BJ (cell line): ENCODE measurements around the gene BNIPL. TPM values are rescaled to one million over a fixed set of nuclear protein-coding genes. Genes with fewer than 3 reads are reported as not detected.

Source experiments
- CTCF ChIA-PET: fragments of 350-600 bp; formaldehyde crosslinking; extraction: SDS; loops from one replicate; lab custom pipeline; 2021; ENCODE audit warnings: antibody characterized with exemption, inconsistent platforms; lab: Yijun Ruan, JAX
- POLR2A ChIA-PET: fragments of 300-600 bp; sonication (Branson Sonifier 250); formaldehyde crosslinking; extraction: SDS; loops from one replicate; lab custom pipeline; 2021; ENCODE audit warnings: antibody characterized with exemption; lab: Charles Lee
- DNase-seq: peaks from one replicate; pipeline ENCODE4 v3.0.0-alpha.2; 2011; ENCODE audit warnings: low read depth
- H3K27me3 ChIP-seq: 2 replicates; pipeline ENCODE4 v1.6.0; 2011; ENCODE audit warnings: low read length; ENCODE audit not compliant: control insufficient read depth, insufficient read depth
- H3K36me3 ChIP-seq: 2 replicates; pipeline ENCODE4 v1.5.1; 2011; ENCODE audit warnings: low read length; ENCODE audit not compliant: control insufficient read depth, insufficient read depth
- H3K4me3 ChIP-seq: 2 replicates; pipeline ENCODE4 v1.5.1; 2011; ENCODE audit warnings: low read depth, mild to moderate bottlenecking, control low read depth, low read length
- polyA plus RNA-seq: library from polyadenylated mRNA; depleted of rRNA; stranded (reverse); fragments of >200 nt; gene quantifications from 2 replicates; pipeline ENCODE4 v1.2.3, GENCODE V29; 2011
- TF ChIP-seq, protein P1 (sequence below): IDR thresholded peaks from 2 replicates; pipeline ENCODE4 v1.5.1; 2011; ENCODE audit warnings: low read depth, mild to moderate bottlenecking, control low read depth, inconsistent platforms, low read length, moderate library complexity; ENCODE audit not compliant: insufficient read depth

BNIPL gene
- polyA plus RNA-seq, 1 experiment, result 0.31 TPM

DNA sequence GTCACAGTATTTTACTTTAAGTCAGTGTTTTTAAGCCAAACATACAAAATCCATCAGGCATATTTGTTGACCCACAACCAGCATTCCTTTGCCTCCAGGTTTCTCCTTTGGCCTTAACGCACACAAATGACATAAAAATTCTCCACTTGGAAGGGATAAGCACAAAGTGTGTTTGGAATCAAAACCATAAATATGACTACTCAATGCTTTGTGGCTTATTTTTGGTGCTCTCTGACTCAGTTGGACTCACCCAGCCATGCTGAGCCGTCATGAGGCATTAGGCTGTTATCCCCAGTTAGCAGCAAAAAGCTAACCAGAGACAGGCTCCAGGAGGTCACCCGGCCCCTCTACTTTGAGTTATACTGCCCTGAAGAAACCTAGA, 27.2 kb upstream of the BNIPL start:
- H3K4me3 ChIP-seq, result peak overlapping the region; percentile 67
- no peaks in the 10 kb centered on the region for H3K27me3 ChIP-seq
- TF ChIP-seq, protein P1, sequence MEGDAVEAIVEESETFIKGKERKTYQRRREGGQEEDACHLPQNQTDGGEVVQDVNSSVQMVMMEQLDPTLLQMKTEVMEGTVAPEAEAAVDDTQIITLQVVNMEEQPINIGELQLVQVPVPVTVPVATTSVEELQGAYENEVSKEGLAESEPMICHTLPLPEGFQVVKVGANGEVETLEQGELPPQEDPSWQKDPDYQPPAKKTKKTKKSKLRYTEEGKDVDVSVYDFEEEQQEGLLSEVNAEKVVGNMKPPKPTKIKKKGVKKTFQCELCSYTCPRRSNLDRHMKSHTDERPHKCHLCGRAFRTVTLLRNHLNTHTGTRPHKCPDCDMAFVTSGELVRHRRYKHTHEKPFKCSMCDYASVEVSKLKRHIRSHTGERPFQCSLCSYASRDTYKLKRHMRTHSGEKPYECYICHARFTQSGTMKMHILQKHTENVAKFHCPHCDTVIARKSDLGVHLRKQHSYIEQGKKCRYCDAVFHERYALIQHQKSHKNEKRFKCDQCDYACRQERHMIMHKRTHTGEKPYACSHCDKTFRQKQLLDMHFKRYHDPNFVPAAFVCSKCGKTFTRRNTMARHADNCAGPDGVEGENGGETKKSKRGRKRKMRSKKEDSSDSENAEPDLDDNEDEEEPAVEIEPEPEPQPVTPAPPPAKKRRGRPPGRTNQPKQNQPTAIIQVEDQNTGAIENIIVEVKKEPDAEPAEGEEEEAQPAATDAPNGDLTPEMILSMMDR, result no peak
- ChIA-PET POLR2A (interaction anchor here (0.6 kb wide), 1 partner anchor 233 kb away, joined by 14 read pairs; no protein-coding TSS in a partner anchor), CTCF (interaction anchor here (0.6 to 1.6 kb wide), 3 partner anchors 13 to 35 kb away, joined by 3 read pairs; no protein-coding TSS in a partner anchor)
- DNase-seq, result peak; percentile 39
- H3K36me3 ChIP-seq, result no peaks in the 10 kb centered on the region

DNA sequence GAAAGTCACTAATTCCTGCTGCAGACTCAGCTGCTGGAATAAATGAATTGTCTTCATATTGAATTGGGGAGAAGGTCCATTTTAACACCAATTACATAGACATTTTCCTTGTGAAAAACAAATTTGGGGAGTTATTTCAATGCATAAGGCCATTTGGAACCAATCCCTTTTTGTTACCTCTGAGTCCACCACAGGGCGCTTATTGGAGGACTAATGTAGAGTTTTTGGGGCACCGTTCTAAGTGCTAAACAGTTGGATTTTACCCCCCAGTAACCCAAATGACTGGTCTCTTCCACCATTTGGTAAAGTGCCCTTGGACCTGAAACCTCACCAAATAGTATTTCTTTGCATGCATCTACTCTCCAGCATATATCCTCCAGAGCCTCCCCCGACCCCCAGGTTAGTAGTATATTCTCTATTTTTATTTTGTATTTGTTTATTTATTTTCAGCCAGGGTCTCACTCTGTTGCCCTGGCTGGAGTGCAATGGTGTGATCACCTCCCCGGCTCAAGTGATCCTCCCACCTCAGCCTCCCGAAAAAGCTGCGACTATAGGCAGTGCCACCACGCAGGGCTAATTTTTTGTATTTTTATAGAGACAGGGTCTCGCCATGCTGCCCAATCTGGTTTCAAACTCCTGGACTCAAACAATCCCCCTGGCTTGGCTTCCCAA, 26.6 kb upstream of the BNIPL start:
- no peaks in the 10 kb centered on the region for H3K36me3 ChIP-seq
- no peaks in the 10 kb centered on the region for H3K27me3 ChIP-seq
- TF ChIP-seq, protein P1, result no peak
- ChIA-PET CTCF (interaction anchor here (0.6 to 1.6 kb wide), 3 partner anchors 14 to 19 kb away, joined by 3 read pairs; no protein-coding TSS in a partner anchor), POLR2A (interaction anchor here (0.6 kb wide), 1 partner anchor 234 kb away, joined by 14 read pairs; no protein-coding TSS in a partner anchor)
- DNase-seq, result no peak
- H3K4me3 ChIP-seq, result no peak overlapping the region

DNA sequence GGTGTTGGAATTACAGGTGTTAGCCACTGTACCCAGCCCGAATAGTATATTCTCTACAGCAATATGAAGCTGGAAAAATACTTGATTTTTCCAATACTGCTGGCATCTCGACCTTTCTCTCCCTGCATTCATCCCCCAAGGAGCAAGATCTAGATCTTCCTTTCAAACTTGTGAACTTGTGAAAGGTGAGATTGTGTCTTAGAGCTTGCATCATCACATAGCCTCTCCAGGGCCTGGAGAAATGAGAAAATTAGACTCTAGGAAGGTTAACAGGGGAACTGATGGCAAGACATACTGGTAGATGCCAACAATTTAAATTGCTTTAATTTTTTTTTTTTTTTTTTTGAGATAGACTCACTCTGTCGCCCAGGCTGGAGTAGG, 26.1 kb upstream of the BNIPL start:
- TF ChIP-seq, protein P1, result no peak
- ChIA-PET POLR2A (no interaction called here), CTCF (interaction anchor here (0.9 kb wide), 1 partner anchor 14 kb away, joined by 3 read pairs; no protein-coding TSS in a partner anchor)
- Histone ChIP-seq H3K36me3 (no peaks in the 10 kb centered on the region), H3K4me3 (no peak overlapping the region), H3K27me3 (no peaks in the 10 kb centered on the region)
- DNase-seq, result no peak

DNA sequence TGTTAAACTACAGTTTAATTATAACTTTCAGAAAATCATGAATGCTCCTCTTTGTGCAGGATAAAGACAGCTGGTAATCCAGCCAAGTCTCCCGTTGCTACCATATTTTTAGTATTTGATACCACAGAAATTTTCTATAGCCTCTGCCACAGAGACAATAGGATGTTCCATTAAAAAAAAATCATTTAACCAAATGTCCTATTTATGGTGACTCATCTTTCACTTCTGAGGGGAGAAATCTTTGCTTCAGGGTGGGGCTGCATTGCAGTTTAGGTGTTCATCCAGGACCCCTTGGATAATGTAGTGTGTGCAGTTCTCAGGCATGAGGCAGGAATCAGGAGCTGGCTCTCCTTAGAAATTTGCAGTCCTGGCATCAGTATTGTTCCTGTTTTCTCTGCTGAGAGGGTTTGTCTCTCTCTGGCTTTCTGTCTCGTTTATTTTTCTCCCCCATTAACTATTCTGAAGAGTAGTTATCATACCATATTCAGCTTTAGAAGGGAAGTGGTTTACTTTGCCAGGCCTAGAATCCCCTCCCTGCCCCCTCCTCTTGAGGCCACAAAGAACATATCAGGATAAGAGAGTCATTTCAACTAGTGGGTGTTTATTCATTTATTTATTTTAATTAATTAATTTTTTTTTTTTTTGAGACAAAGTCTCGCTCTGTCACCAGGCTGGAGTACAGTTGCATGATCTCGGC, 25.1 kb upstream of the BNIPL start:
- ChIA-PET CTCF (interaction anchor here (1.1 to 1.2 kb wide), 2 partner anchors 13 to 17 kb away, joined by 3 to 4 read pairs; no protein-coding TSS in a partner anchor), POLR2A (no interaction called here)
- DNase-seq, result no peak
- TF ChIP-seq, protein P1, result no peak
- no peak overlapping the region for H3K4me3 ChIP-seq
- H3K36me3 ChIP-seq, result no peaks in the 10 kb centered on the region
- no peaks in the 10 kb centered on the region for H3K27me3 ChIP-seq

DNA sequence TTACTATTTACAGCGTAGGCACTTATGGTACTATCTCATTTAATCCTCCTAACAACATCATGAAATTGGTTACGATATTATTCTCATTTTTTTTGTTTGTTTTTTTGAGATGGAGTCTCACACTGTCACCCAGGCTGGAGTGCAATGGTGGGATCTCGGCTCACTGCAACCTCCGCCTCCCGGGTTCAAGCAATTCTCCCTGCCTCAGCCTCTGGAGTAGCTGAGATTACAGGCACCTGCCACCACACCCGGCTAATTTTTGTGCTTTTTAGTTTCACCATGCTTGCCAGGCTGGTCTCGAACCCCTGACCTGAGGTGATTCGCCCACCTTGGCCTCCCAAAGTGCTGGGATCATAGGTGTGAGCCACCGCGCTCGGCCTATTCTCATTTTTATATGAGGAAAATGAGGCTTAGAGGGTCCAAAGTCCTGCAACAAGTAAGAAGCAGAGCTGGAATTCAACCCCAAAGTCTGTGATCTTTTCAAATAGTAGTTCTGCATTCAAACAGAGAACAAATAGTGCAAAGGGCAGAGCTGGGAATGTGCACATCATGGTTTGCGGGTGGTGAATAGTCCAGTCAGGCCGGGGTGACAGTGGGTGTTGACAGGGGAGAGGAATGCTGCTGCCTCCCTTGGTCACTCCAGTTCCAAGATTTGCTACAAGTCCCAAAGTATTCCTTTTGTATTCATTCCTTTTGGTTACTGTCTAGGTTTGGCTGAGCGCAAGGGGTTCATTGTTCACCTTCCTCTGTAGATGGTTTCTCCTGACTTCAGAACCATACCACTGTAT, 23.5 kb upstream of the BNIPL start:
- H3K27me3 ChIP-seq, result no peaks in the 10 kb centered on the region
- no peak for DNase-seq
- POLR2A ChIA-PET, result no interaction called here
- CTCF ChIA-PET, result interaction anchor here (0.7 to 1.2 kb wide), 2 partner anchors 12 to 19 kb away, joined by 3 read pairs; no protein-coding TSS in a partner anchor
- no peak overlapping the region for H3K4me3 ChIP-seq
- TF ChIP-seq, protein P1, result no peak
- H3K36me3 ChIP-seq, result no peaks in the 10 kb centered on the region
